GM12878 (cell line): ENCODE measurements around the gene CEP57. TPM values are rescaled to one million over a fixed set of nuclear protein-coding genes. Genes with fewer than 3 reads are reported as not detected.
"Not testable (repeated sequence)": the region's sequence is repeated elsewhere in the genome, so short reads cannot be mapped to it uniquely, and the experiment has no call there.

Experiments
- ATAC-seq: fragments of 200-7000 bp; cut with Tn5 transposase; 3 replicates; pipeline ENCODE4 v1.9.1; 2020; ENCODE audit warnings: mild to moderate bottlenecking, moderate library complexity
- BruUV-seq: library from RNA; stranded (reverse); fragments of 400-500 nt; replicated peaks from 2 replicates; lab custom pipeline; 2021; lab: Mats Ljungman, UMichigan
- CTCF ChIA-PET: fragments of 300-600 bp; sonication (Branson Sonifier 250); formaldehyde crosslinking; extraction: SDS; loops from one replicate; lab custom pipeline; 2021; ENCODE audit warnings: inconsistent platforms; lab: Yijun Ruan, JAX
- POLR2A ChIA-PET: fragments of 350-600 bp; formaldehyde crosslinking; extraction: SDS; loops from one replicate; lab custom pipeline; 2021; ENCODE audit warnings: inconsistent platforms; lab: Charles Lee
- RAD21 ChIA-PET: fragments of 300-600 bp; sonication (Branson Sonifier 250); formaldehyde crosslinking; loops from one replicate; lab custom pipeline; 2023; ENCODE audit warnings: antibody characterized with exemption; ENCODE audit not compliant: unreplicated experiment; lab: Charles Lee
- SMC1A ChIA-PET: fragments of 300-600 bp; sonication (Branson Sonifier 250); formaldehyde crosslinking; loops from one replicate; lab custom pipeline; 2023; ENCODE audit not compliant: unreplicated experiment, uncharacterized antibody; lab: Charles Lee
- DNase-seq: peaks from one replicate; pipeline ENCODE4 v3.0.0-alpha.2; 2011; ENCODE audit warnings: low read depth, low spot score
- FAIRE-seq: peaks from 3 replicates; lab custom pipeline; 2011; peaks lifted over from hg19 to GRCh38; lab: Jason Lieb, UNC
- H2AFZ ChIP-seq: 2 replicates; pipeline ENCODE4 v1.6.0; 2011; ENCODE audit warnings: low read depth, low read length, control low read depth; ENCODE audit not compliant: control insufficient read depth
- H3K27ac ChIP-seq: 2 replicates; pipeline ENCODE4 v1.5.1; 2011; ENCODE audit warnings: control low read depth; ENCODE audit not compliant: control insufficient read depth, insufficient read depth
- H3K27me3 ChIP-seq, 2 experiments: replicated peaks in 1 of 2; 2 replicates each; pipeline versions ENCODE4 v1.6.0 to v1.6.1; 2011; ENCODE audit warnings: low read length in 1 of 2; ENCODE audit not compliant: control insufficient read depth in 2 of 2, insufficient read depth in 2 of 2
- H3K36me3 ChIP-seq, 2 experiments: 2 replicates each; pipeline ENCODE4 v1.5.1; 2011; ENCODE audit warnings: low read length in 1 of 2; ENCODE audit not compliant: control insufficient read depth in 2 of 2, insufficient read depth in 2 of 2
- H3K4me1 ChIP-seq: 2 replicates; pipeline ENCODE4 v1.6.1; 2011; ENCODE audit warnings: mild to moderate bottlenecking, low read length, moderate library complexity, mixed read lengths; ENCODE audit not compliant: control insufficient read depth, insufficient read depth
- H3K4me2 ChIP-seq: 2 replicates; pipeline ENCODE4 v1.6.0; 2011; ENCODE audit warnings: control low read depth; ENCODE audit not compliant: control insufficient read depth, insufficient read depth
- H3K4me3 ChIP-seq: fragments of 200-600 bp; sonication (generic); 2 replicates; pipeline ENCODE4 v1.5.1; 2016
- H3K79me2 ChIP-seq: 2 replicates; pipeline ENCODE4 v1.6.0; 2011; ENCODE audit warnings: low read length; ENCODE audit not compliant: control insufficient read depth, insufficient read depth
- H3K9ac ChIP-seq: 2 replicates; pipeline ENCODE4 v1.8.0; 2011; ENCODE audit warnings: low read length, control low read depth, mixed read lengths; ENCODE audit not compliant: control insufficient read depth, insufficient read depth
- H3K9me3 ChIP-seq: replicated peaks from 3 replicates; pipeline ENCODE4 v1.5.1; 2011; ENCODE audit warnings: mild to moderate bottlenecking, low read length; ENCODE audit not compliant: control insufficient read depth, insufficient read depth
- H4K20me1 ChIP-seq: 2 replicates; pipeline ENCODE4 v1.6.0; 2011; ENCODE audit not compliant: control insufficient read depth, insufficient read depth
- BCL3 ChIP-seq: IDR thresholded peaks from 2 replicates; pipeline ENCODE4 v1.6.1; 2011; ENCODE audit warnings: borderline replicate concordance, low read depth, mild to moderate bottlenecking, moderate library complexity, low read length; ENCODE audit not compliant: insufficient read depth, poor library complexity, severe bottlenecking
- HDAC6 ChIP-seq: fragments of 200-600 bp; sonication (generic); IDR thresholded peaks from one replicate; pipeline ENCODE4 v1.8.0; 2017; ENCODE audit warnings: antibody characterized with exemption; ENCODE audit not compliant: unreplicated experiment
- MAX ChIP-seq: IDR thresholded peaks from 2 replicates; pipeline ENCODE4 v1.6.1; 2012; ENCODE audit warnings: low read depth, low read length, improper control_type of control experiment
- MEF2B ChIP-seq: fragments of 450-650 bp; IDR thresholded peaks from 2 replicates; pipeline ENCODE4 v1.6.1; 2018; ENCODE audit warnings: mild to moderate bottlenecking, moderate library complexity; ENCODE audit not compliant: partially characterized antibody, poor library complexity, severe bottlenecking
- NFYA ChIP-seq: IDR thresholded peaks from 2 replicates; pipeline ENCODE4 v1.6.1; 2011; ENCODE audit warnings: low read depth, mild to moderate bottlenecking, low read length, improper control_type of control experiment, borderline replicate concordance
- RELB ChIP-seq: fragments of 450-650 bp; IDR thresholded peaks from 2 replicates; pipeline ENCODE4 v1.6.1; 2017; ENCODE audit warnings: low read depth, mild to moderate bottlenecking, moderate library complexity
- SMARCA5 ChIP-seq: fragments of 450-650 bp; IDR thresholded peaks from 2 replicates; pipeline ENCODE4 v1.6.1; 2017; ENCODE audit warnings: mild to moderate bottlenecking
- SPI1 ChIP-seq: IDR thresholded peaks from 2 replicates; pipeline ENCODE4 v1.6.1; 2011; ENCODE audit warnings: low read depth, mild to moderate bottlenecking, low read length, moderate library complexity, borderline replicate concordance; ENCODE audit not compliant: insufficient read depth
- SRF ChIP-seq, 2 experiments: IDR thresholded peaks; 2 replicates each; pipeline ENCODE4 v1.6.1; 2011; ENCODE audit warnings: low read depth in 2 of 2, low read length in 2 of 2, mild to moderate bottlenecking in 1 of 2, moderate library complexity in 1 of 2
- ZNF687 ChIP-seq: fragments of 450-650 bp; IDR thresholded peaks from 2 replicates; pipeline ENCODE4 v1.6.1; 2017; ENCODE audit warnings: mild to moderate bottlenecking, moderate library complexity
- ZSCAN29 ChIP-seq: fragments of 450-650 bp; IDR thresholded peaks from 2 replicates; pipeline ENCODE4 v1.6.1; 2017; ENCODE audit warnings: mild to moderate bottlenecking, moderate library complexity
- WGBS: methylation state at CpG from one replicate; pipeline ENCODE4 v1.1.6; 2016; ENCODE audit warnings: low lambda C conversion rate; ENCODE audit not compliant: insufficient replicate concordance, insufficient coverage; ENCODE audit errors: missing lambda C conversion rate; 5-methylcytosine and 5-hydroxymethylcytosine counted together
- in situ Hi-C: fragments of 300-500 bp; cut with MboI; formaldehyde crosslinking; loops from 9 replicates; pipeline ENCODE4 v1.14.3; 2018; ENCODE audit warnings: mixed read lengths
- intact Hi-C: fragments of 100-400 bp; cut with micrococcal nuclease; formaldehyde crosslinking; loops from one replicate; pipeline ENCODE4 v1.14.2; 2022; ENCODE audit not compliant: unreplicated experiment
- polyA plus RNA-seq, 11 experiments: library from polyadenylated mRNA; depleted of rRNA in 4 of 11; unstranded in 6 of 11; stranded (reverse) in 5 of 11; fragments of >200 nt; fragmentation: Nextera tagmentation in 4 of 11; fragmentation: Illumina TruSeq in 1 of 11; extraction: Ambion mirVana in 4 of 11; extraction: Trizol in 1 of 11; gene quantifications; 1 replicate in 1 of 11; 2 replicates in 10 of 11; pipeline versions ENCODE4 v1.2.1 to v1.2.3, GENCODE V29; 2011 to 2016; ENCODE audit warnings: inconsistent platforms in 2 of 11, missing spikeins in 2 of 11, low read depth in 1 of 11
- total RNA-seq, 4 experiments: library from RNA; depleted of rRNA in 3 of 4; stranded (reverse); fragments of >200 nt in 3 of 4; fragmentation: Illumina TruSeq in 1 of 4; extraction: Trizol in 1 of 4; gene quantifications; 2 replicates each; pipeline versions ENCODE4 v1.2.1 to v1.2.3, GENCODE V29; 2013 to 2021

CEP57 gene
- total and polyA plus RNA-seq, 10 of the 15 experiments (the other 5 are each of a cell fraction or from before 2014, with no cell fraction given), result 19.4 to 85.4 (median 56.8) TPM

- TF ChIP-seq ZNF687 (no peak), MAX (no peak), SRF (IDR thresholded peaks at IDR 0.05; ENCODE audit: low read depth in 2 of 2, low read length in 2 of 2) (no peak), RELB (no peak), SPI1 (no peak), MEF2B (no peak), NFYA (no peak), SMARCA5 (no peak), BCL3 (no peak), ZSCAN29 (no peak), HDAC6 (no peak)
Observed at GRCh38 chr11:95805869-95806268, 15.6 kb downstream of the CEP57 start (continued).

- H3K27ac ChIP-seq, H3K79me2 ChIP-seq, BruUV-seq, POLR2A ChIA-PET, H3K4me2 ChIP-seq, H3K9ac ChIP-seq, intact Hi-C loops, H3K9me3 ChIP-seq, H2AFZ ChIP-seq, CTCF ChIA-PET, H3K27me3 ChIP-seq, DNase-seq, H3K4me1 ChIP-seq, in situ Hi-C loops, ATAC-seq, FAIRE-seq, H4K20me1 ChIP-seq, H3K4me3 ChIP-seq: not testable (repeated sequence)
- WGBS, result 99% methylated on average over 6 of the region's 6 CpGs
- H3K36me3 ChIP-seq, result peaks cover 4 to 11% of the 10 kb centered on the region in 2 experiments
- ChIA-PET SMC1A (interaction anchor here (1.1 kb wide), 1 partner anchor 15 kb away, joined by 4 read pairs; no protein-coding TSS in a partner anchor), RAD21 (interaction anchor here (1.2 kb wide), 1 partner anchor 588 kb away, joined by 4 read pairs; no protein-coding TSS in a partner anchor)
Observed at GRCh38 chr11:95806464-95806863, 16.2 kb downstream of the CEP57 start.
